ENCODE measurements around the gene HSPA14. TPM values are rescaled to one million over a fixed set of nuclear protein-coding genes. Genes with fewer than 3 reads are reported as not detected.
"Not testable (repeated sequence)": the region's sequence is repeated elsewhere in the genome, so short reads cannot be mapped to it uniquely, and the experiment has no call there.

HSPA14 gene
- total RNA-seq, 3 donors from 2014 or later = 9.3 to 16.7 (median 16.4) TPM

DNA sequence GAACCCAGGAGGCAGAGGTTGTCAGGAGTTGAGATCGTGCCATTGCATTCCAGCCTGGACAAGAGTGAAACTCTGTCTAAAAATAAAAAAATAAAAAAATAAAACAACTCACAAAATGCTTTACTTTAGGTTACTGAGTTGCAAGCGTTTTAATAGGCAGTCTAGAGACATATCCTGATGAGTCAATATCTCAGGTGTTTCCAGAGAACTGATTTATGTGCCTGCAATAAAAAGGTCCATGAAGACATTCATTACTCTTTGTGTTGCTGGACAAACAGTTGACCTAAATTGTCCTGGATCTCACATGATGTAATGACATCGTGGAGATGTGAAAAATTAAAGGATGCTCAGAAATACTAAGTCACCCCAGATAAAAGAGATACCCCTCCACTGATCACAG is 31.8 kb upstream of the HSPA14 start:
- no peaks in the 10 kb centered on the region for H3K36me3 ChIP-seq
- TF ChIP-seq POLR2A (IDR thresholded peaks at IDR 0.05) = no peak
- TF ChIP-seq, protein P1, sequence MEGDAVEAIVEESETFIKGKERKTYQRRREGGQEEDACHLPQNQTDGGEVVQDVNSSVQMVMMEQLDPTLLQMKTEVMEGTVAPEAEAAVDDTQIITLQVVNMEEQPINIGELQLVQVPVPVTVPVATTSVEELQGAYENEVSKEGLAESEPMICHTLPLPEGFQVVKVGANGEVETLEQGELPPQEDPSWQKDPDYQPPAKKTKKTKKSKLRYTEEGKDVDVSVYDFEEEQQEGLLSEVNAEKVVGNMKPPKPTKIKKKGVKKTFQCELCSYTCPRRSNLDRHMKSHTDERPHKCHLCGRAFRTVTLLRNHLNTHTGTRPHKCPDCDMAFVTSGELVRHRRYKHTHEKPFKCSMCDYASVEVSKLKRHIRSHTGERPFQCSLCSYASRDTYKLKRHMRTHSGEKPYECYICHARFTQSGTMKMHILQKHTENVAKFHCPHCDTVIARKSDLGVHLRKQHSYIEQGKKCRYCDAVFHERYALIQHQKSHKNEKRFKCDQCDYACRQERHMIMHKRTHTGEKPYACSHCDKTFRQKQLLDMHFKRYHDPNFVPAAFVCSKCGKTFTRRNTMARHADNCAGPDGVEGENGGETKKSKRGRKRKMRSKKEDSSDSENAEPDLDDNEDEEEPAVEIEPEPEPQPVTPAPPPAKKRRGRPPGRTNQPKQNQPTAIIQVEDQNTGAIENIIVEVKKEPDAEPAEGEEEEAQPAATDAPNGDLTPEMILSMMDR (IDR thresholded peaks at IDR 0.05) = no peak
- no peak for TF ChIP-seq POLR2AphosphoS5 (IDR thresholded peaks at IDR 0.05)
- no peaks in the 10 kb centered on the region for H3K27me3 ChIP-seq
- H3K9me3 ChIP-seq = no peaks in the 10 kb centered on the region
- intact Hi-C loops (cut with DNase I; ENCODE audit: low total_unique reads) = no loop called here
- H3K27ac ChIP-seq = no peak overlapping the region
- H3K4me3 ChIP-seq = no peak overlapping the region
- no peak for DNase-seq (ENCODE audit: low spot score in 2 of 2)
- no peaks in the 10 kb centered on the region for H3K4me1 ChIP-seq

DNA sequence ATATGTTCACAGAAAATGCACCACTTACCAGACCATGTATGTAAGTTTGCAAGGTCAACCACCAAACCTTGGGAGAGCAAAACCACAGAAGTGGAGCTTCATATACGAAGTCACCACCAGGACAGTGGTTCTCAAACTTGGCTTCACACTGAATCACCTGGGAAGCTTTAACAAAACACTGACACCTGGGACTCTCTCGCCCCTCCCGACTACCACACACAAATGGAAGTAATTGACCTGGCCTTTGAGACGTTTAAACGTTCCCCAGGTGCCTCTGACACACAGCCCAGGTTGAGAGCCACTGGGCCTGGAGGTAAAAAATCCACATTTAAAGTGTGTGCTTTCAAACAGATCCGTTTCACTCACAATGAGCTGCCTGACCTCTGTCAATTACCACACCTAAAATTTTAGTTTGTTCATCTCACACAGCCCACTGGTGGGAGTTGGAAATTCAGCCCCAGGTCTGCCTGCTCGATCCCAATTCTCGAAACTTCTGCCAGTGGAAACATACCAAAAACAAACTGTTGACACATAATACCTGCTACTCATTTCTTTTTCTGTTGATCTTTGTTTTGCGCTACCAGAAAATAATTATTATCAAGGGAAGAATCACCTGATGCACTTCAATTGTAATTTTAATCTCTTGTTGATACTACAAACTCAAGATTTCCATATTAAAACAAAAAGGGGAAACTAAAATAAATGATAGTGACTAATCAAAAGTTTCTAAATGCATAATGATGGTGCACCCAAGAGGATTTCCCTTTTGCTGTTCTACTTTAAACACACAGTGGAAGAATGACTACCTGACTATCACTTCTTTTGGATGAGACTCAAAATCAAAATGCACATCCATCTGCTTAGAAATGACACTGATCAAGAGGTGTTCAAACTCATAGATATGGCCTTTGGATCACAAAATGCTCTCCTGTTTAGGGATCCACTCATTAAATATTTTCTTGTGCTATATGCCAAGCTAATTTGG is 26.8 kb upstream of the HSPA14 start:
- H3K27me3 ChIP-seq = no peaks in the 10 kb centered on the region
- H3K4me3 ChIP-seq = no peak overlapping the region
- no peaks in the 10 kb centered on the region for H3K9me3 ChIP-seq
- TF ChIP-seq POLR2AphosphoS5 (IDR thresholded peaks at IDR 0.05) (no peak), POLR2A (IDR thresholded peaks at IDR 0.05) (no peak)
- TF ChIP-seq, protein P1 (IDR thresholded peaks at IDR 0.05) = no peak
- no peak overlapping the region for H3K27ac ChIP-seq
- DNase-seq (ENCODE audit: low spot score in 2 of 2) = no peak
- intact Hi-C loops (cut with DNase I; ENCODE audit: low total_unique reads) = no loop called here
- H3K4me1 ChIP-seq = no peaks in the 10 kb centered on the region
- H3K36me3 ChIP-seq = no peaks in the 10 kb centered on the region

DNA sequence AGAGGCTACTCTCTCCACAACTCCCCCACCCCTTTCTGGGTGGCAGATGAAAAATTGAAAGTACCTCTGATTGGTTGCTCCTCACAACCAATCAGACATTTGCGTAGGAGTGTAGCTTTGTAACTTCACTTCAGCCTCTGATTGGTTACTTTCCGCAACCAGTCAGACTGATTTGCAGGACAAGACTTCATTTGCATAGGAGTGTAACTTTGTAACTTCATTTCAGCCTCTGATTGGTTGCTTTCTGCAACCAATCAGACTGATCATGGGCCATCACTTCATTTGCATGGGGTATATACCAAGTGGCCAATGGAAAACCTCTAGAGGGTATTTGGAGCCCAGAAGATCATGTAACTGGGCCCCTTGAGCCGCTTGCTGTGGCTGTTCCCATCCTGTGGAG is 25.8 kb upstream of the HSPA14 start:
- Histone ChIP-seq H3K27me3 (no peaks in the 10 kb centered on the region), H3K27ac (no peak overlapping the region), H3K36me3 (no peaks in the 10 kb centered on the region), H3K4me1 (no peaks in the 10 kb centered on the region), H3K4me3 (no peak overlapping the region), H3K9me3 (no peaks in the 10 kb centered on the region)
- no peak for DNase-seq (ENCODE audit: low spot score in 2 of 2)
- intact Hi-C loops (cut with DNase I; ENCODE audit: low total_unique reads) = no loop called here
- TF ChIP-seq POLR2A (IDR thresholded peaks at IDR 0.05) (no peak), POLR2AphosphoS5 (IDR thresholded peaks at IDR 0.05) (no peak)
- TF ChIP-seq, protein P1 (IDR thresholded peaks at IDR 0.05) = no peak

DNA sequence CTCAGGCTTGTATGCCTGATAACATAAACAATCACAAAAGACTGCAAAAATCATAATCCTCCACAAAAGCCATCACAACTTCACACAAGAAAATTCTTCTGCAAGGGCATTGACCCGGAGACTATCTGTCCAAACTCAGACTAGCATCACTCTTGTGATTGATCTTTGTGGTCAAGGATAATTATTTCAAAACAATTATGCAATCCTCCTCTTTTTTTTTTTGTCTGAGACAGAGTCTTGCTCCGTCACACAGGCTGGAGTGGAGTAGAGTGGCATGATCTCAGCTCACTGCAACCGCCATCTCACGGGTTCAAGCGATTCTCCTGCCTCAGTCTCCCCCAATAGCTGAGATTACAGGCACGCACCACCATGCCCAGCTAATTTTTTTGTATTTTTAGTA is 22.4 kb upstream of the HSPA14 start:
- no peak overlapping the region for H3K27ac ChIP-seq
- no peaks in the 10 kb centered on the region for H3K9me3 ChIP-seq
- H3K4me1 ChIP-seq = no peaks in the 10 kb centered on the region
- intact Hi-C loops (cut with DNase I; ENCODE audit: low total_unique reads) = no loop called here
- DNase-seq (ENCODE audit: low spot score in 2 of 2) = no peak
- H3K36me3 ChIP-seq = no peaks in the 10 kb centered on the region
- TF ChIP-seq POLR2A (IDR thresholded peaks at IDR 0.05) = no peak
- TF ChIP-seq POLR2AphosphoS5 (IDR thresholded peaks at IDR 0.05) = no peak
- H3K4me3 ChIP-seq = no peak overlapping the region
- H3K27me3 ChIP-seq = no peaks in the 10 kb centered on the region

DNA sequence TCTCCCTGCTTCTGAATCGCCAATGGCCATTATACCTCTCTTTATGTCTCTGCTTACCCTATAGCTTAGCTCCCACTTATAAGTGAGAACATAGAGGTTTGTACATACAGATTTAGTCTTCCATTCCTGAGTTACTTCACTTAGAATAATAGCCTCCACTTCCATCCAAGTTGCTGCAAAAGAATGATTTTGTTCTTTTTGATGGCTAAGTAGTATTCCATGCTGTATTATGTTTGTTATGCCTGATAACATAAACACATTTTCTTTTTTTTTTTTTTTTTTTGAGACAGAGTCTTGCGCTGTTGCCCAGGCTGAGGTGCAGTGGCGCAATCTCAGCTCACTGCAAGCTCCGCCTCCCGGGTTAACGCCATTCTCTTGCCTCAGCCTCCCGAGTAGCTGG is 21.4 kb upstream of the HSPA14 start:
- intact Hi-C loops (cut with DNase I; ENCODE audit: low total_unique reads); H3K9me3 ChIP-seq; H3K27me3 ChIP-seq; DNase-seq (ENCODE audit: low spot score in 2 of 2); H3K27ac ChIP-seq; H3K4me3 ChIP-seq; H3K4me1 ChIP-seq; H3K36me3 ChIP-seq: not testable (repeated sequence)

DNA sequence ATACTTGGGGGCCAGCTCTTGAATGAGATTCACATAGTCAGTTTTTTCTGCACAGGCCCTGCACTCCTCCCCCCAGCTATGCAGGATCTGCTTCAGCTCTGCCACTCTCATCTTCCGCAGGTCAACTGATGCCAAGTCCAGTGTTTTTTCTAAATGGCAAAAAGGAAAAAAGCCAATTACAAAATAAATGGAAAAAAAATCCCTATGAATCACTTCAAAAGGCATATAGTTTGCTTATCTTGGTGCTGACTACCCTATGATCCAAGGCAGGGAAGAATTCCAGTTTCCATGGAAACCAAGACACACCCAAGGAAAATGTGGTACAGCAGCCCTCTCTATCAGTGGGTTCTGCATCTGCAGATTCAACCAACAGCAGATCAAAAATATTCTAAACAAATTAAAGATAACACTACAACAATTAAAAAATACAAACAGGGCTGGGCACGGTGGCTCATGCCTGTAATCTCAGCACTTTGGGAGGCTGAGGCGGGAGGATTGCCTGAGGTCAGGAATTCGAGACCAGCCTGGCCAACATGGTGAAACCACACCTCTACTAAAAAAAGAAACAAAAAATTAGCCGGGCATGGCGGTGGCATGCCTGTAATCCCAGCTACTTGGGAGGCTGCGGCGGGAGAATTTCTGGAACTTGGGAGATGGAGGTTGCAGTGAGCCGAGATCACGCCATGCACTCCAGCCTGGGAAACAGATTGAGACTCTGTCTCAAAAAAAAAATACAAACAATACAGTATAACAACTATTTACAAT is 17.9 kb upstream of the HSPA14 start:
- TF ChIP-seq, protein P1 (IDR thresholded peaks at IDR 0.05) = no peak
- TF ChIP-seq POLR2AphosphoS5 (IDR thresholded peaks at IDR 0.05) (no peak), POLR2A (IDR thresholded peaks at IDR 0.05) (no peak)
- Histone ChIP-seq H3K9me3 (no peaks in the 10 kb centered on the region), H3K36me3 (no peaks in the 10 kb centered on the region), H3K27me3 (no peaks in the 10 kb centered on the region), H3K4me1 (no peaks in the 10 kb centered on the region), H3K4me3 (no peak overlapping the region), H3K27ac (no peak overlapping the region)
- intact Hi-C loops (cut with DNase I; ENCODE audit: low total_unique reads) = no loop called here
- DNase-seq (ENCODE audit: low spot score in 2 of 2) = no peak
